ENCODE results near the gene IFNAR1.
"Not testable (repeated sequence)": the region's sequence is repeated elsewhere in the genome, so short reads cannot be mapped to it uniquely, and the experiment has no call there.

The IFNAR1 gene

DNA sequence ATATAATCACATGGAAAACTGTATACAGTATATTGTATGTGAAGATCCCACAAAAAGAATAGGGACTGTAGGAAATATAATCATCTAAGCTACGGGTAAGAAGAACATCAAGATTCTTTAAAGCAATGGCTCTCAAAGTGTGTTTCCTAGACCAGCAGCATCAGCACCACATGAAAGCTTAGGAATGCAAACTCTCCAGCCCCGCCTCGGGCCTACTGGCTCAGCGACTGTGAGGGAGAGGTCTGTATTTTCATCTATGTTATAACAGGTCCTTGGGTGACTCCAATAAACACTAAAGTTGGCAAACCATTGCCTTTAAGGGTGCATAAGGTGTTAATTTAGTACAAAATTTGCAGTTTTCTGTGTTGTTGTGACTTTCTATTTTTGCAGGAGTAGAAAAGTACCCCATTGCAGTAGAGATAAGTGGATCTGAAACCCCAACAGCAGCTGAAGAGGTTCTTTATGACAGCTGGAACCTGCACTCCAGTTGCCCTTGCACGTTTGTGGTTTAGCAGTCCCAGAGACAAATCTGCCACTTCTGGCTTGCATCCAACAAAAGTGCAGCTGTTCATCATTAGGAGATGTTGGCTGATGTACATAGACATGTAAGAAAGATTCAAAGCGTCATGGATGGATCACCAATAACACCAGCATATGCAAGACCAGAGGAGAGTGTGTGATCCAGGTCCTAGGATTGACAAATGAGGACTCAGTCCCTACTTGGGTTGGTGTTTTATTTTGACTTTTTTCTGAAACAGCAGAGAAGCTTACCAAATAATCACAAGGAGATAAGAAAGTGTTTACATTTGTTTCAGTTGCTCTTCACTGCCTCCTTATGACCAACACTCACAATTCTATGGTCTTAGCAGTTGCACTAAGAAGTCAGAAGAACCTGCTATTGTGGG lies 15.9 kb upstream of the IFNAR1 start:
- no peak for DNase-seq (ENCODE audit: low spot score)

DNA sequence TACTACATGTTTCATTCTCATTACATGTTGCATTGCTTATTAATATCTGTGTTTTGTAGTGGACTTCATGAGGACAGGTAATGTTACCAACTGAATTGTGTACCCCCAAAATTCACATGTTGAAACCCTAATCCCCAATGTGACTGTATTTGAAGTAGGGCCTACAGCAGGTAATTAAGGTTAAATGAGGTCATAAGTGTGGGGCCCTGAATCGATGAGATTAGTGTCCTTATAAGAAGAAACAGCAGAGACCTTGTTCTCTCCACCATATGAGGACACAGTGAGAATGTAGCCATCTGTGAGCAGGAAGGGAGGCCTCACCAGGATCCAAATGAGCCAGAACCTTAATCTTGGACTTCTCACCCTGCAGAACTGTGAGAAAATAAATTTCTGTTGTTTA lies 15.0 kb upstream of the IFNAR1 start:
- DNase-seq (ENCODE audit: low spot score): no peak

DNA sequence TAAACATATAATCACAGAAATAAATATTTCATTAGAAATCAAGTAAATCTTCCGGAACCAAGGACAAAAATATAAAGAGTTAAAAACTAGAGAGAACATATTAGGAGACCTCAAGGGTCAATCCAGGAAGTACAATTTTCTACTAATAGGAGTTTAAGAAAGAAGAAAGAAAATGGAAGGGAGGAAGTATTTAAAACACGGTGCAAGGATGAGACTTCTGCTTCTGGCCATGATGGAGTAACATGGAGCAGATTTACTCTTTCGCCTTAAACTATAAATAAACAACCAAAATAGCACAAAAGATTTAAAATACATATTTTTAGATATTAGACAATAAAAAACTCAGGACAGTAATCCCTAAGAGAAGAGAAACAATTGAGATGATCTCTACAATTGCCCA lies 12.6 kb upstream of the IFNAR1 start:
- no peak for DNase-seq (ENCODE audit: low spot score)

DNA sequence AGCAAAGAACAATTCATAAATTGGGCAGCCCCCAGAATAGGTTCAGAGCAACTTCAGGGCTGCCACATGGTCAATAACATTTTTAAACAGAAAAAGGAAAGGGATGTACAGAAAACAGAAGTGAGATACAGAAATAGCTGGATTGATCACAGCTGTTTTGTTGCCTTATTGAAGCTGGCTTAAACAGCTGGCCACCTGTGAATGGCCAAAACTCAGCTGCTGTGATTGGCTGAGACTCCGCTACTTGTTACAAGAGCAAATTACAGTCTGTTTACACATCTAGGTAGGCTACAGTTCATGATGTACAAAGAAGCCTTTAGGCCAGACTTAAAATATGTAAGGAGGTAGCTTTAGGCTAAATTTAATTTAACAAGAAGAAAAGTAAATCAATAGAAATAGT lies 11.6 kb upstream of the IFNAR1 start:
- no peak for DNase-seq (ENCODE audit: low spot score)

DNA sequence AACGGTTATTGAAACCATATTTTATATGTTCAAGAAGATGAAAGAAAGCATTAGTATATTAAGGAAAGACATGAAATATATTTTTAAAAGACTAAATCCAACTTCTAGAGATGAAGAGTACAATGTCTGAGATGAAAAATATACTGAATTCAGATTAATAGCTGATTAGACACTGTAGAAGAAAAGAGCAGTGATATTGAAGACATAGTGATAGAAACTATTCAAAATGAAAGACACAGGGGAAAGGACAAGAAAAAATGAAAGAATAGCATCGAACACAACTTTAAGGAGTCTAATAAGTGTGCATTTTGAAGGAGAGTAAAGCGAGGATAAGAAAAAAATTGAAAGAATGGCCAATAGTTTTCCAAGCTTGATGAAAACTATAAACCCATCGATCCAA lies 11.2 kb upstream of the IFNAR1 start:
- DNase-seq (ENCODE audit: low spot score): no peak

DNA sequence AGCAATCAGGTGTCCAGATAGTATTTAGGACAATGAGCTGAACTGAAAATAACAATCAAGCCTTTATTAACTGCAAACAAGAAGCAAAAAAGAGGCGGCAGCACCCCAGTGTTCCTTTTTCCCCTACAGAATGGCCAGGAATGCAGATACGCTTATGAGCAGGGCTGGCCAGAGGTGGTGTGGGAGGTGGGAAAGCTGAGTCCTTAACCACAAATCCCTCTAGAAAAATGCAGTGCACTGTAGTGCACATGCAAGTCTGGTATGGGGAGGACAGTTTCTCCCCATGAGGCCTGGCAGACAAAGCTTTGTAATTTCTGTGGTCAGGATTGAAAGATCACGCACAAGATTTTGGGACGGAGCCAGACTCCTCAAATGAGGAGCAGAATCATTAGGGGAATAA lies 10.7 kb upstream of the IFNAR1 start:
- no peak for DNase-seq (ENCODE audit: low spot score)

DNA sequence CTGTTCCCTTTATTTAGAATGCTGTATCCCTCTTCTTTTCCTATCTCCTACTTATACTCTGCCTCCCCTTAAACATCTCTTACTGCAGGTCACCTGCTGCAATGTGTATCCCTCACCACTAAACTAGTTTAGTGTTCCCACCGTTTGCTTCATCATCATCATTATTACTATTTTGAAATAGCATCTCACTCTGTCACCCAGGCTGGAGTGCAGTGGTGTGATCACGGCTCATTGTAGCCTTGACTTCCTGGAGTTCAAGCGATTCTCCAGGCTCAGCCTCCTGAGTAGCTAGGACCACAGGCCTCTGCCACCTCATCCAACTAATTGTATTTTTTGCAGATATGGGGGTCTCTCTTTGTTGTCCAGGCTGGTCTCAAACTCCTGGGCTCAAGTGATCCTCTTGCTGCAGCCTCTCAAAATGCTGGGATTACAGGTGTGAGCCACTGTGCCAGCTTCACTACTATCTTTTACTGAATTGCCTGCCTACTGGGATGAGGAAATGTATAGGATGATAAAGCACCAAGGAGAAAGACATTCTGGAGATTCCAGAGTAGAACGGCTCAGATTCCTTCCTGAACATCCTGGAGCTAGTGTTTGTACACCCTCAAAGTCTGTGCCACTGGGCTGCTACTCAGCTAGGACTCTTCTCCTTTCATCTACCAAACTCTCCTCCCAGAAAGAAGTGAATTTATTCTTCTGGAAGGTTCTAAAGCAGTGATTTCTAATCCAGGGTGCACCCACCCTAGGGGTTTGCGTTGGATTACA lies 8.6 kb upstream of the IFNAR1 start:
- DNase-seq (ENCODE audit: low spot score): no peak

DNA sequence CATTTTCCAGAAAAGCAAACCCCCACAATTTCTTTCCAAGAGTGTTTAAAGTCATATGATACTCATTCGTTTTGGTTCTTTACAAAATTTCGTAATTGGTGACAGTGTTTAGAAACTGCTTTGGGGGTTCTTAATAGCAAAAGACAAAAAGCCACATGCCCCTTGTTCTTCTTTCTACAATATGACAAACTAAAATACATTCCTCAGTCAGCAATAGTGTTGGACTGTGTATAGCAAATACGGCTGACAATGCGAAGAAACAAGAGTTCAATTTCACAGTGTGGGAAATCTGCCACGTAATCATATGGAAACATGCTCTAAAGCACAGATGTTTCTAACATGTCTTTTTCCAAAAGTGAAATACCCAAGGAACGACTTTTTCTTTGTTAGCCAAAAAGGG lies 7.6 kb upstream of the IFNAR1 start:
- no peak for DNase-seq (ENCODE audit: low spot score)

DNA sequence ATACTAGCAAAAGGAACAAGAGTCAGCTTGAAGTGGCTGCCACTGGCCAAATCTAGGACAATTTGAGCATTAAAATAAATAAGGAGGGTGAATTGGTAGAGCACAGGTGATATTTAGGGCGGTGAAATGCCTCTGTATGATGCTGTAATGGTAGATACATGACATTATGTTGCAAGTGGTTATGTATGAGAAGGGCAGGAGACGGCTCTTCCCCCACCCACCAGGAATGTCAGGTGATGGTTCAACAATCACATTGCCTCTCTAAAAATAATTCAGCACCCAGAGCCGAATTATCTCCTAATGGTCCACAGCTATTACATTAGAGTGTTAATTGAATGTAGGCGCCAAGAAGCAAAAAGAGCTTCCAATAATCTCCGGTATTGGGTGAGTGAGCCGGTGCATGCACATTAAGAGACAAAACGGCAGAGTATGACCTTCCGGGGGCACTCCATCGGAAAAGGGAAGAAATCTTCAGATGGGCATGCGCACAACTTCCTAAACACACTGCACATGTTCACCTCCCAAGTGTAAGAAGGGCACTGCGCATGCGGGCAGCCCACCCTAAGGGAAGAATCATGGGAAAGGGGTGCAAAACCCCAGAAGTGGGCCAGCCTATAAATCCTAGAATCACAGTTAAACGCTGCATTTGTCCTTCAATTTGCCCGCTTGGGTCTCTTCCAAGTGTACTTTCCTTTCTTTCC lies 6.8 kb upstream of the IFNAR1 start:
- DNase-seq (ENCODE audit: low spot score): no peak

DNA sequence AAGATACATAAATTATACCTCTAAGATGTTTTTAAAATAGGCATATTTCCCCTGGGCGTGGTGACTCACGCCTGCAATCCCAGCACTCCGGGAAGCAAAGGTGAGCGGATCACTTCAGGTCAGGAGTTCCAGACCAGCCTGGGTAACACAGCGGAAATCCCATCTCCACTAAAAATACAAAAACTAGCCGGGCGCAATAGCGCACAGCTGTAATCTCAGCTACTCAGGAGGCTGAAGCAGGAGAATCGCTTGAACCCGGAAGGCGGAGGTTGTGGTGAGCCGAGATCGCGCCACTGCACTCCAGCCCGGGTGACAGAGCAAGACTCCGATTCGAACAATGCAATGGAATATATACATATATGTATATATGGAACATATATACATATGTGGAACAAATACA lies 3.8 kb upstream of the IFNAR1 start:
- not testable (repeated sequence) for DNase-seq (ENCODE audit: low spot score)

DNA sequence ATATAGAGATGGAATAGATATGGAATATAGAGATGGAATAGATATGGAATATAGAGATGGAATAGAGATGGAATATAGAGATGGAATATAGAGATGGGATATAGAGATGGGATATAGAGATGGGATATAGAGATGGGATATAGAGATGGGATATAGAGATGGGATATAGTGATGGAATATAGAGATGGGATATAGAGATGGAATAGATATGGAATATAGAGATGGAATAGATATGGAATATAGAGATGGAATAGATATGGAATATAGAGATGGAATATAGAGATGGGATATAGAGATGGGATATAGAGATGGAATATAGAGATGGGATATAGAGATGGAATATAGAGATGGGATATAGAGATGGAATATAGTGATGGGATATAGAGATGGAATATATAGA lies 1.2 kb upstream of the IFNAR1 start:
- DNase-seq (ENCODE audit: low spot score): not testable (repeated sequence)

DNA sequence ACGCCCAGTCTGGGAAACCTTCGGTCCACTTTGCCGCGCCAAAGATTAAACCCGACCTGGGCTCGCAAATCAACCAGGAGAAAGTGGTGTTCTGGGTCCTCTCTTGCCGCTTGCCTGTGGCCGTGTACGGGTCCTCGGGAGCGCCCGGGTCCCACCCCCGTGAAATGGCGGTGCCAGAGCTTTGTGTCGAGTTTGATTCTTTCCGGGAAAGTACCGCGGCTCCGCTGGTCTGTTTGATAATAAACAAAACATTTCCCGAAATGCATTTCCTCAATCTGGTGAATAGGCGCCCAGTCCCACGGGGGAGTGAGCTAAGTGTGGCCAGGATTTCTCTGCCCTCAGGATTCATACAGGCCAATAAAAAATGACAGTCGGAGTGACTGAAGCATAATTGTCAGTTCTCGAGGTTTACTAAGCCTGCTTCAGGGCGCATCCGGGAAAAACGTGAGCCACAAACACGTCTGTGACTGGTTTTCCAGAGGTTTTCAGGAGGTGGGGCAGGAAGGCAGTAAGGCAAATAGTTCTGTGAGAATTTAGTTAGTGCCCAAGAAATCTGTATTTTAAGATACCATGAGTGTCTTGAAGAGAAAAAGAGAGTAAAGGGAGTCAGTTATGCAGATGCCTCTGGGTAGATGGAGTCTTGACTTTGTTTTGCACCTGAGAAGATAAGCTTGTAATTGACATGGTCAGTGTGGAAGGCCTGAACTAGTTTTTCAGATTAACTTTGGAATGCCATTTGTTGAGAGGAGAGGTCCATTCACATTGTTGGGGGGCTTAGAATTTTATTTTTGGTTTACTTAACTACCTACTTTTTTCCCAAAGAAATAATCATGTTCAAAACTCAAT lies 675 bp downstream of the IFNAR1 start:
- DNase-seq (ENCODE audit: low spot score): peak; percentile 57

DNA sequence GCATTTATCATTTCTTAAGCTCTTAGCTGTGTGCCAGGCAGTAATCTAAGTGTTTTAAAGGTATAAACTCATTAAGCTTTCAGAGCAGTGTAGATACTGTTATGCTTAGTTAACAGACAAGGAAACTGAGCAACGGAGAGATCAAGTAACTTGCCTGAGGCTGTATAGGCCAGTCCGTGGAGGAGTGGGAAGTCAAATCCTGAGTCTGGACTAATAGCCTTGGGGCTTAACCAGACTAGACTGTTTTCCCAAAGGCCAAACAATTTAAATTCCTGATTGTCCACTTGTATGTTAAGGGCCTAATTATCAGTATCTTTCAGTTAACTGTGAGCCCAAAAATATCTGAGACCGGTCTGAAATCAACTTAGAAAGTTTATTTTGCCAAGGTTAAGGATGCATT lies 2.6 kb downstream of the IFNAR1 start:
- DNase-seq (ENCODE audit: low spot score): no peak

DNA sequence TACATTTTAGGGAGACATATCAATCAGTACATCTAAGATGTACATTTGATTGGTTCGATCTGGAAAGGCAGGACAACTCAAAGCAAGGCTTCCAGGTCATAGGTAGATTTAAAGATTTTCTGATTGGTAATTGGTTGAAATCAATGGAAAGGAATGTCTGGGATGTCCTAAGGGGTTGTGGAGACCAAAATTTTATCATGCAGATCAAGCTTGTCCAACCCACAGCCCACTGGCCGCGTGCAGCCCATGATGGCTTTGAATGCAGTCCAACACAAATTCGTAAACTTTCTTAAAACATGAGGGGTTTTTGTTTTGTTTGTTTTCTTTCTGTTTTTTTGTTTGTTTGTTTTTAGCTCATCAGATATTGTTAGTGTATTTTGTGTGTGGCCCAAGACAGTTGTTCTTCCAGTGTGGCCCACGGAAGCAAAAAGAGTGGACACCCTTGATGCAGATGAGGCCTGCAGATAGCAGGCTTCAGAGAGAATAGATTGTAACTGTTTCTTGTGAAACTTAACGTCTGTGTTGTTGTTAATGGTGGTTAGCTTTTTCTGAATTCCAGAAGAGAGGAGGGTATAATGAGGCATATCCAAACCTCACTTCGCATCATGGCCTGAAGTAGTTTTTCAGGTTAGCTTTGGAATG lies 3.1 kb downstream of the IFNAR1 start:
- DNase-seq (ENCODE audit: low spot score): no peak

DNA sequence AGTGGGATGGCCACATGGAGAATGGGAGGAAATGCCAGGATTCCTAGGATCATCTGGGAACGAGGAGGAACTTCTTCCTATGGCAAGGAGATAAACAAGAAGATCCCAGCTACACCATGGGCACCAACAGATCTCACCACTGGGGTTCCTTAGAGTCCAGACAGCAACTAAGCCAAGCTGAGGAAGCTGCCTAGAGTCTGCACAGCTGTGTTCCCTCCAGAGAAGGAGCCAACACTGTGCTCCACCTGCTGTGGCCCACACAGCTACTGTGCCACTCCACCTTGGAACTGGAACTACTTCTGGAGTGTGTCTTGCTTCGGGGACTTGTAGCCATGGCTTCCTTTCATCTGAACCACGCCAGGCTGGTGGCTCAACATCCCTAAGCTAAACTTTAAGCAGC lies 6.0 kb downstream of the IFNAR1 start:
- DNase-seq (ENCODE audit: low spot score): no peak

DNA sequence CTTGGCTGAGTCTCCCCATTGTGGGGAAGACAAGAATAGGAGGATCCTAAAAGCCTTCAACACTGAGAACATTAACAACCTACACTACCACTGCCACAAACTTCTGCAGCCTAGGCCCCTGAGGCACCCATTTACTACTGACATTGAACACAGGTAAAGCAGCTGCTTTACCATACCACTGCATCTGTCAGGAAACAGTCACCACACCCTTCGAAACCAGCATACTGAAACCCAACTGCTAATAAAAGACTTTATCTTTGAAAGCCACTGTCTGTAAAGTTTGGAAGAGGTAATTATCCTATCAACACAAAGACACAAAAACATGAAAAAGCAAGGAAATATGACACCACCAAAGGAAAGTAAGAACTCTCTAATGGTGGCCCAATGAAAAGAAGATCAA lies 7.4 kb downstream of the IFNAR1 start:
- no peak for DNase-seq (ENCODE audit: low spot score)

DNA sequence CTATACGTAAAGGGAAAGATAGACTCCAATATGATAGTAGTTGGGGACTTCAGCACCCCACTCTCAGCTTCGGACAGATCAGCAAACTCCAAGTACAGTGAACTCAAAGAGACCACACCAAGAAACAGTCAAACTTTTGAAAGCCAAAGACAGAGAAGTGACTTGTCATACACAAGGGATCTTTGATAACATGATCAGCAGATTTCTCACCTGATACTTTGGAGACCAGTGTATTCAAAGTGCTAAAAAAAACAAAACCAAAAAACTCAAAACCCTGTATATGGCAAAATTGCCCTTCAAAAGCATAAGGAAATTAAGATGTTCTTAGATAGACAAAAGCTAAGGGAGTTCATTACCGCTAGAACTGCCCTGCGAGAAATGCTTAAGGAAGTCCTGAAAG lies 9.4 kb downstream of the IFNAR1 start:
- DNase-seq (ENCODE audit: low spot score): no peak

DNA sequence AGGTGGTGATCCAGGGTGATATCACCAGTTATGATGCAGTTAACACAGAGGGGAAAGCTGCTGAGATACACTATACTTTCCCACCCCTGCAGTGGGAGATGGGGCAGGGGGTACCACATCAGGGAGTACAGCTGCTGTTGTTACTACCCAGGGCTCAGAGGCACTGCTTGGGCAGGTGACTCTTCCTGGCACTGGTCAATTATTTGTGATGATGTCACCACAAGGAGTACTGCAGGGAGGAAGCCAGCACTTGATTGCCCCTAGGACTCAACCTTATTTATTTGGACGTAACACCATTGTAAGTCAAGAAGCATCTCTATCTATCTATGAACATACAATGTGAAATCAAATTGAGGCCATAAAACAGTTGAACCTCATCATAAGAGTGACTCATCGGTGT lies 10.1 kb downstream of the IFNAR1 start:
- DNase-seq (ENCODE audit: low spot score): no peak

DNA sequence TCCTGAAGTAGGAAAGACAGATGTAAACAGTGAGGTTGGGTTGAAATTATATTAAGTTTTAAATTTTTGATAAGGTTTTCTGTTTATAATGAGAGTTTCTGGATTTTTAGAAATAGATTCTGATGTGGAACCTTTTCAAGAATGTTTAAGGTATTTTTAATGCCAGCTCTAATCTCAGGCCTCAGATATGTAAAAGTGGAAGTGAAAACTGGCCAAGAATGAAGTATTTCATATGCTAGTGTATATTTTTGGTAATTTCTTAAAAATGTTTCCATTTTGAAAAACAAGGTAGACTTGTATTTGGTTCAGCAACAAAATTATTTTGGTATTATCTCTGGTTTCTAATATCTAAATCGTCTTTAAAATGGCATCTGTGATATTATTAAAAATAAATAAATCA lies 14.4 kb downstream of the IFNAR1 start:
- DNase-seq (ENCODE audit: low spot score): no peak

DNA sequence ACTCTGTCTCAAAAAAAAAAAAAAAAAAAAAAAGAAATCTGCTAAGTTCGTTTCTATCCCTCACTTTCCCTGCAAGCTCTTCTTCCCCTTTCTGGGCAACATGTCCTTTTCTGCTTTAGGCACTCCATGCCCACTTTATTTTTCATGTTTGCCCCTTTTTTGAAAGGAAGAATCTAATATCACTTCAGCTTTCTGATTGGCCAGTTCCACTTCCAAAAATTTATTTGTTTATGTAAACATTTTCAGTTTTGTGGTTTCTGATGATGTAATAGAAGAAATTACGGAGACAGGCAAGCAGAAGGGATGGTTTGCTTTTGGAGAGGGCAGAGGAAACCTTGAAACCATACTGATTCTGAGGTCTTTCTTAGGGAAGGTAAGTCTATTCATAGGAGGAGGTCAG lies 15.1 kb downstream of the IFNAR1 start:
- DNase-seq (ENCODE audit: low spot score): no peak

DNA sequence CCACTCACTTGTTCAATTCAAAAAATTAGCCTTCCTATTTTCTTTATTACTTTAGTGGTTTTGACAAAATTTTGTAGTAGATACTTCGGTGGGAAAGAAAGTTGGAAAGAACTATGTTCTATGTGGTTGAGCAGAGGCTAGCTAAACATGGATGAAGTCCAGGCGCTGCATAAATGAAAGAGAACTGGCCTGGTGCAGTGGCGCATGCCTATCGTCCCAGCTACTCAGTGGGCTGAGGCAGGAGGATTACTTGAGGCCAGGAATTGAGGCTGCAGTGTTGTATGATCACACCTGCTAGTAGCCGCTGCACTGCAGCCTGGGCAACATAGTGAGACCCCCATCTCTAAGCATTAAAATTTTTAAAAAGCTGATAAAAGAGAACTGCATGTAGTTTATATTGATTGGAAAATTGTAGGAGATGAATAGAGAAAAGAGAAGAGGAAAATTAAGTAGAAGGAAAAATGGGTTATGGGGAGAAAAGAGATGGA lies 21.0 kb downstream of the IFNAR1 start:
- DNase-seq (ENCODE audit: low spot score): no peak

Data from D341Med (cell line).